ENCODE data around the gene KIF4B. TPM values are rescaled to one million over a fixed set of nuclear protein-coding genes. Genes with fewer than 3 reads are reported as not detected.
"Not testable (repeated sequence)": the region's sequence is repeated elsewhere in the genome, so short reads cannot be mapped to it uniquely, and the experiment has no call there.

The KIF4B gene
- total RNA-seq, 1 experiment from 2014 or later: 0.07 TPM

- H3K4me2 ChIP-seq (ENCODE audit: insufficient read depth, insufficient read length, low read length): no peak overlapping the region
- H3K79me2 ChIP-seq (ENCODE audit: insufficient read depth, low read length): no peaks in the 10 kb centered on the region
- H3K4me3 Mint-ChIP-seq: no peak overlapping the region
- no peak overlapping the region for H3K18ac ChIP-seq (ENCODE audit: insufficient read length, low read depth, low read length)
- no peaks in the 10 kb centered on the region for H4K20me1 ChIP-seq (ENCODE audit: control insufficient read depth, insufficient read depth, insufficient read length)
- H3K27ac Mint-ChIP-seq: no peak overlapping the region; a peak in 1 of 7 replicates
- H3K4ac ChIP-seq (ENCODE audit: low read depth, low read length): no peak overlapping the region
- WGBS (ENCODE audit: extremely low coverage, insufficient read length, low lambda C conversion rate): no CpG with 5 or more reads among the region's 2 CpGs
- H2AFZ ChIP-seq (ENCODE audit: low read length): no peak overlapping the region
- no peak overlapping the region for H3K23ac ChIP-seq (ENCODE audit: insufficient read length, low read depth, low read length)
- no peak overlapping the region for H4K91ac ChIP-seq (ENCODE audit: insufficient read length, low read depth, low read length)
- H2BK5ac ChIP-seq (ENCODE audit: insufficient read length, low read length): no peak overlapping the region
- H3K4me1 ChIP-seq (ENCODE audit: insufficient read depth, low read length): no peaks in the 10 kb centered on the region
- DNase-seq: peak; percentile 38
- no peaks in the 10 kb centered on the region for H3K27me3 ChIP-seq (ENCODE audit: insufficient read depth, low read length)
- H3K4me1 Mint-ChIP-seq: no peaks in the 10 kb centered on the region
- no peak overlapping the region for H2AK5ac ChIP-seq (ENCODE audit: insufficient read length, low read length)
- H3K56ac ChIP-seq (ENCODE audit: insufficient read length, low read depth, low read length): no peak overlapping the region
- H3K9me3 ChIP-seq (ENCODE audit: control insufficient read depth, low read depth, low read length): no peaks in the 10 kb centered on the region
- no peak overlapping the region for H4K5ac ChIP-seq (ENCODE audit: insufficient read length, low read depth, low read length)
- no peak overlapping the region for H2BK15ac ChIP-seq (ENCODE audit: low read depth, low read length)
- no peak overlapping the region for H3K14ac ChIP-seq (ENCODE audit: insufficient read depth, low read length)
- no peaks in the 10 kb centered on the region for H3K79me1 ChIP-seq (ENCODE audit: insufficient read depth, low read depth, low read length, poor library complexity, severe bottlenecking)
- H3K27me3 Mint-ChIP-seq (ENCODE audit: low read depth): no peaks in the 10 kb centered on the region
- no peaks in the 10 kb centered on the region for H3K23me2 ChIP-seq (ENCODE audit: insufficient read length, low read depth, low read length, poor library complexity, severe bottlenecking)
- TF ChIP-seq, protein P1, sequence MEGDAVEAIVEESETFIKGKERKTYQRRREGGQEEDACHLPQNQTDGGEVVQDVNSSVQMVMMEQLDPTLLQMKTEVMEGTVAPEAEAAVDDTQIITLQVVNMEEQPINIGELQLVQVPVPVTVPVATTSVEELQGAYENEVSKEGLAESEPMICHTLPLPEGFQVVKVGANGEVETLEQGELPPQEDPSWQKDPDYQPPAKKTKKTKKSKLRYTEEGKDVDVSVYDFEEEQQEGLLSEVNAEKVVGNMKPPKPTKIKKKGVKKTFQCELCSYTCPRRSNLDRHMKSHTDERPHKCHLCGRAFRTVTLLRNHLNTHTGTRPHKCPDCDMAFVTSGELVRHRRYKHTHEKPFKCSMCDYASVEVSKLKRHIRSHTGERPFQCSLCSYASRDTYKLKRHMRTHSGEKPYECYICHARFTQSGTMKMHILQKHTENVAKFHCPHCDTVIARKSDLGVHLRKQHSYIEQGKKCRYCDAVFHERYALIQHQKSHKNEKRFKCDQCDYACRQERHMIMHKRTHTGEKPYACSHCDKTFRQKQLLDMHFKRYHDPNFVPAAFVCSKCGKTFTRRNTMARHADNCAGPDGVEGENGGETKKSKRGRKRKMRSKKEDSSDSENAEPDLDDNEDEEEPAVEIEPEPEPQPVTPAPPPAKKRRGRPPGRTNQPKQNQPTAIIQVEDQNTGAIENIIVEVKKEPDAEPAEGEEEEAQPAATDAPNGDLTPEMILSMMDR (conservative IDR thresholded peaks at IDR 0.05): peak; percentile 83
- H2BK120ac ChIP-seq (ENCODE audit: low read depth, low read length, poor library complexity, severe bottlenecking): no peak overlapping the region
- H2BK12ac ChIP-seq (ENCODE audit: insufficient read length, low read depth, low read length): no peak overlapping the region
- H4K8ac ChIP-seq (replicated peaks; ENCODE audit: insufficient read length, low read depth, low read length): no peak overlapping the region
- H3K9me3 Mint-ChIP-seq: peaks cover 0 to 2% of the 10 kb centered on the region in 2 experiments; a peak in 2 of 5 replicates
- no peak overlapping the region for H2BK20ac ChIP-seq (ENCODE audit: low read depth, low read length, poor library complexity, severe bottlenecking)
- H3K9ac ChIP-seq (ENCODE audit: extremely low read depth, insufficient read length, low read length): no peak overlapping the region
- H3K27ac ChIP-seq (ENCODE audit: insufficient read length, low read depth, low read length): no peak overlapping the region
- no peak overlapping the region for H3T11ph ChIP-seq (ENCODE audit: low read length)
- H3K36me3 Mint-ChIP-seq (ENCODE audit: insufficient read depth in 1 of 3, low read depth in 3 of 3): peaks cover 7 to 15% (median 10%) of the 10 kb centered on the region in 3 experiments; a peak in 6 of 7 replicates
These were observed 41.0 kb upstream of the KIF4B start for GRCh38 chr5:154972476-154973080.

DNA sequence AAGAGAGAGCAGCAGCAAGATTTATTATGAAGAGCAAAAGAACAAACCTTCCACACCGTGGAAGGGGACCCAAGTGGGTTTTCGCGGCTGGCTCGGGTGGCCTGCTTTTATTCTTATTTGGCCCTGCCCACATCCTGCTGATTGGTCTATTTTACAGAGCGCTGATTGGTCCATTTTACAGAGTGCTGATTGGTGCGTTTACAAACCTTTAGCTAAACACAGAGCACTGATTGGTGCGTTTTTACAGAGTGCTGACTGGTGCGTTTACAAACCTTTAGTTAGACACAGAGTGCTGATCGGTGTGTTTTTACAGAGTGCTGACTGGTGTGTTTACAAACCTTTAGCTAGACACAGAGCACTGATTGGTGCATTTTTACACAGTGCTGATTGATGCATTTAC, 37.5 kb upstream of the KIF4B start:
- H3T11ph ChIP-seq (ENCODE audit: low read length); H2BK5ac ChIP-seq (ENCODE audit: insufficient read length, low read length); H3K23me2 ChIP-seq (ENCODE audit: insufficient read length, low read depth, low read length, poor library complexity, severe bottlenecking); H2AFZ ChIP-seq (ENCODE audit: low read length); H2AK5ac ChIP-seq (ENCODE audit: insufficient read length, low read length); H2BK12ac ChIP-seq (ENCODE audit: insufficient read length, low read depth, low read length); H3K4me3 Mint-ChIP-seq; H3K27me3 ChIP-seq (ENCODE audit: insufficient read depth, low read length); H3K9me3 Mint-ChIP-seq; H3K23ac ChIP-seq (ENCODE audit: insufficient read length, low read depth, low read length); H4K91ac ChIP-seq (ENCODE audit: insufficient read length, low read depth, low read length); H3K79me2 ChIP-seq (ENCODE audit: insufficient read depth, low read length); H3K56ac ChIP-seq (ENCODE audit: insufficient read length, low read depth, low read length); H3K4me1 Mint-ChIP-seq; H3K27ac Mint-ChIP-seq; H3K4ac ChIP-seq (ENCODE audit: low read depth, low read length); H3K27ac ChIP-seq (ENCODE audit: insufficient read length, low read depth, low read length); H3K14ac ChIP-seq (ENCODE audit: insufficient read depth, low read length); H3K9me3 ChIP-seq (ENCODE audit: control insufficient read depth, low read depth, low read length); H4K20me1 ChIP-seq (ENCODE audit: control insufficient read depth, insufficient read depth, insufficient read length); H3K27me3 Mint-ChIP-seq (ENCODE audit: low read depth); H2BK15ac ChIP-seq (ENCODE audit: low read depth, low read length); H3K9ac ChIP-seq (ENCODE audit: extremely low read depth, insufficient read length, low read length); H4K8ac ChIP-seq (replicated peaks; ENCODE audit: insufficient read length, low read depth, low read length); H3K4me2 ChIP-seq (ENCODE audit: insufficient read depth, insufficient read length, low read length); H3K4me1 ChIP-seq (ENCODE audit: insufficient read depth, low read length); H3K79me1 ChIP-seq (ENCODE audit: insufficient read depth, low read depth, low read length, poor library complexity, severe bottlenecking); H2BK20ac ChIP-seq (ENCODE audit: low read depth, low read length, poor library complexity, severe bottlenecking); H2BK120ac ChIP-seq (ENCODE audit: low read depth, low read length, poor library complexity, severe bottlenecking); H3K18ac ChIP-seq (ENCODE audit: insufficient read length, low read depth, low read length); H4K5ac ChIP-seq (ENCODE audit: insufficient read length, low read depth, low read length); DNase-seq: not testable (repeated sequence)
- H3K36me3 Mint-ChIP-seq (ENCODE audit: insufficient read depth in 1 of 3, low read depth in 3 of 3): peaks cover 7 to 13% (median 10%) of the 10 kb centered on the region in 3 experiments; a peak in 6 of 7 replicates
- no CpG with 5 or more reads among the region's 9 CpGs for WGBS (ENCODE audit: extremely low coverage, insufficient read length, low lambda C conversion rate)

Measured in H9 (cell line).